Testis (tissue), 3 donors: ENCODE data around the gene C12orf75. TPM values are rescaled to one million over a fixed set of nuclear protein-coding genes. Genes with fewer than 3 reads are reported as not detected.

Experiments used
- DNase-seq: peaks from one replicate; pipeline ENCODE4 v3.0.0-alpha.2; 2019
- H3K27ac ChIP-seq, 2 donors: fragments of 200-600 bp; sonication (generic); one replicate each; pipeline ENCODE4 v1.5.1; 2019
- H3K27me3 ChIP-seq: fragments of 200-600 bp; sonication (generic); one replicate; pipeline ENCODE4 v1.5.1; 2019
- H3K36me3 ChIP-seq: fragments of 200-600 bp; sonication (generic); one replicate; pipeline ENCODE4 v1.5.1; 2017; ENCODE audit warnings: low read depth; ENCODE audit errors: missing control alignments
- H3K4me1 ChIP-seq: fragments of 200-600 bp; sonication (generic); one replicate; pipeline ENCODE4 v1.5.1; 2019
- H3K4me3 ChIP-seq, 2 donors: fragments of 200-600 bp; sonication (generic); one replicate each; pipeline ENCODE4 v1.5.1; 2017 to 2019
- H3K9me3 ChIP-seq: fragments of 200-600 bp; sonication (generic); one replicate; pipeline ENCODE4 v1.5.1; 2017
- POLR2A ChIP-seq: fragments of 450-650 bp; IDR thresholded peaks from one replicate; pipeline ENCODE4 v1.6.1; 2017; ENCODE audit warnings: antibody characterized with exemption, mild to moderate bottlenecking, moderate library complexity
- WGBS, 2 donors: methylation state at CpG; one replicate each; pipeline ENCODE4 v1.1.5; 2018; 5-methylcytosine and 5-hydroxymethylcytosine counted together
- intact Hi-C: fragments of 100-400 bp; cut with DNase I; formaldehyde crosslinking; loops from one replicate; pipeline ENCODE4 v1.15.1; 2023; ENCODE audit warnings: low total_unique reads
- polyA plus RNA-seq: library from polyadenylated mRNA; stranded (reverse); fragments of 350-450 nt; fragmentation: Illumina TruSeq; extraction: RNeasy Lipid Tissue Mini Kit (QIAGEN cat#74804); gene quantifications from one replicate; pipeline ENCODE4 v1.2.3, GENCODE V29; 2014; ENCODE audit warnings: low read depth, low replicate concordance; ENCODE audit not compliant: insufficient read depth
- total RNA-seq, 2 donors: library from RNA; depleted of rRNA; stranded (reverse); fragments of >200 nt; gene quantifications; one replicate each; pipeline ENCODE4 v1.2.3, GENCODE V29; 2016
- TF ChIP-seq, protein P1 (sequence below), 3 experiments: fragments of 450-650 bp in 2 of 3; fragments of 200-600 bp in 1 of 3; sonication (generic) in 1 of 3; IDR thresholded peaks; one replicate each; pipeline ENCODE4 v1.5.1; 2016 to 2019; ENCODE audit warnings: antibody characterized with exemption in 3 of 3, mild to moderate bottlenecking in 2 of 3, moderate library complexity in 1 of 3

C12orf75 gene
- total and polyA plus RNA-seq, 3 donors from 2014 or later = 112 to 144 (median 121) TPM

DNA sequence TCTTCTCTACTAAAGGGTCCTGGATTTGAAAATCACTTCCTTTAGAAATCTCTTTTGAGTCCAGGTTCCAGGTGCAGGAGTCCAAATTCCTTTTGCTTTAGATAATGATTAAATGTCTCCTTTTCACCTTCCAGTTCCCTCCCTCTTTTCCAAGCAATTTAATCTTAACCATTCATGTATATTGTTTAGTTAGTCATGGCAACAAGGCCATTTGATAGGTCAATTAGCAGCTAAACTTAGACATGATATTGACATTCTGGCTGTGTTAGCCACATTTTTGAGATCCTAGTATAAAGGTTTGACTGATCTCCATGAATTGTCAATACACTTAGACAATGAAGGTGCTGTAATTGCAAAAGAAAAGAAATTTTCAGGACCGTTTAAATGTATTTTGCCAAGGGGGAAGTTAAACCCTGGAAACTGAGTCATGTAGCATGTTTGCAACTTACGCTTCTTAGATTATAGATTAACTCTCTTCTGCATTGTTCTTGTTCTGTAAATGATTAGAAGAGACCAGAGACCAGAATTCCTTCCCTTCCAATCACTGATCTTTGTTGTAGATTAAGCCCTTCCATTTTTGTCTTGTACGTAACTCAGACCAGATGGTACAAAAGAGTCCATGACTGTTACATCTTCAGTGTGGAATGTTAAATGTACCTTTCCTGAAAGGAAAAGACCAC, 12.4 kb upstream of the C12orf75 start:
- Histone ChIP-seq H3K4me3 (no peak overlapping the region), H3K4me1 (no peaks in the 10 kb centered on the region), H3K9me3 (no peaks in the 10 kb centered on the region), H3K27me3 (no peaks in the 10 kb centered on the region), H3K27ac (no peak overlapping the region), H3K36me3 (no peaks in the 10 kb centered on the region)
- DNase-seq = no peak
- TF ChIP-seq, protein P1, sequence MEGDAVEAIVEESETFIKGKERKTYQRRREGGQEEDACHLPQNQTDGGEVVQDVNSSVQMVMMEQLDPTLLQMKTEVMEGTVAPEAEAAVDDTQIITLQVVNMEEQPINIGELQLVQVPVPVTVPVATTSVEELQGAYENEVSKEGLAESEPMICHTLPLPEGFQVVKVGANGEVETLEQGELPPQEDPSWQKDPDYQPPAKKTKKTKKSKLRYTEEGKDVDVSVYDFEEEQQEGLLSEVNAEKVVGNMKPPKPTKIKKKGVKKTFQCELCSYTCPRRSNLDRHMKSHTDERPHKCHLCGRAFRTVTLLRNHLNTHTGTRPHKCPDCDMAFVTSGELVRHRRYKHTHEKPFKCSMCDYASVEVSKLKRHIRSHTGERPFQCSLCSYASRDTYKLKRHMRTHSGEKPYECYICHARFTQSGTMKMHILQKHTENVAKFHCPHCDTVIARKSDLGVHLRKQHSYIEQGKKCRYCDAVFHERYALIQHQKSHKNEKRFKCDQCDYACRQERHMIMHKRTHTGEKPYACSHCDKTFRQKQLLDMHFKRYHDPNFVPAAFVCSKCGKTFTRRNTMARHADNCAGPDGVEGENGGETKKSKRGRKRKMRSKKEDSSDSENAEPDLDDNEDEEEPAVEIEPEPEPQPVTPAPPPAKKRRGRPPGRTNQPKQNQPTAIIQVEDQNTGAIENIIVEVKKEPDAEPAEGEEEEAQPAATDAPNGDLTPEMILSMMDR (IDR thresholded peaks at IDR 0.05) = no peak
- TF ChIP-seq POLR2A = no peak
- WGBS, 2 donors = 91 to 92% methylated on average over 3 of the region's 3 CpGs
- intact Hi-C loops = no loop called here

DNA sequence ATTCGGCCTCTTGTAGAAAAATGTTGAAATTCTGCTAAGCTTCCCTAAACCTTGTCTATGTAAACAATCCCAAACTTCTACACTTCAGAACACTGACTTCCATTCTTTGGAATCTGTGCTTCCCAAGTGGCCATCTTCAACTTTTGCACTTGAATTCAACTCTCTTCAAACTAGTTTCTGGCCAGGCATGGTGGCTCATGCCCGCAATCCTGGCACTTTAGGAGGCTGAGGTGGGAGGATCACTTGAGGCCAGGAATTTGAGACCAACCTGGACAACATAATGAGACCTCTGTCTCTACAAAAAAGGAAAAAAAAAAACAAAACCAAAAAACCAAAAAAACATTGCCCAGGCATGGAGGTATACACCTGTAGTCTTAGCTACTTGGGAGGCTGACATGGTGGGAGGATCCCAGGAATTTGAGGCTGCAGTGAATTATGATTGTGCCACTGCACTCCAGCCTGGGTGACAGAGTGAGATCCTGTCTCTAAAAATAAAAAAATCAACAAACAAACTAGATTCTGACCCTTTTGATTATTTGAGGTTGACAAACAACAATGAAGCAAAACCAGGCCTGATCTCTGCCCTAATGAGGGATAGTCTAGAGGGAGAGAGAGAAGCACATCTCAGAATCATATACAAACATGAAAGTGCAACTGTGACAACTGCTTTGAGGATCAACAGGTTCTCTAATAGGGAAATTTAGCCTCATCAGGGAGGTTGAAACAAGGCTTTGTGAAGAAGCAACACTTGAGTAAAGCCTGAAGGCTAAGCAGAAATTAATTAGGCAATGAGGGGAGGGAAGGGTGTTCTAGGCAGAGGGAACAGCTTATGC, 11.6 kb upstream of the C12orf75 start:
- Histone ChIP-seq H3K36me3 (no peaks in the 10 kb centered on the region), H3K27ac (no peak overlapping the region), H3K4me3 (no peak overlapping the region), H3K9me3 (no peaks in the 10 kb centered on the region), H3K27me3 (no peaks in the 10 kb centered on the region), H3K4me1 (no peaks in the 10 kb centered on the region)
- no peak for TF ChIP-seq POLR2A
- TF ChIP-seq, protein P1 (IDR thresholded peaks at IDR 0.05) = no peak
- intact Hi-C loops = no loop called here
- no peak for DNase-seq
- 97 to 98% methylated on average over 2 of the region's 2 CpGs for WGBS, 2 donors

DNA sequence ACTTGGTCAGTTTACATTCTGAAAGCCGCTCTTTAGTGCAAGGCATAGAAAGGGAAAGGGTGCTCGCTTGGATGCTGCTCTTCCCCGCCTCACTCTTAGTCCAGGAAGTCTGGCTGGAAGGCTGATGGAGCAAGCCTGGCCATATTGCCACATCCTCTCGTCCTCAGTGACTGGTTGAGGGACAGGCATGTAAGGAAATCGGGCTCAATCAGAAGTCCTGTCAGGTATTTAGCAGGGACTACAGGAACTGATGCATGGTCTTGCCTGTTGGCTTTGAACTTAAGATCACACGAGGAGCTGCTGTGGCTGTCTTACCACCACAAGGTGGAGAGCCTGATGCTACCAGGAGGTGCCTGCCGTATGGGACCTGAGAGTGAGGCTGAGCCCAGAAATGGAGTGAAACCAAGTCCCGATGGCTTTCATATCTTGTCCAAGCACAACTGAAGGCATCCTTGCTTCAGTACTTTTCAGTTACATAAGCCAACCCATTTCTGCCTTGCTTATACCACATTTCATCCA, 10.7 kb upstream of the C12orf75 start:
- DNase-seq = no peak
- intact Hi-C loops = no loop called here
- no peaks in the 10 kb centered on the region for H3K4me1 ChIP-seq
- H3K27me3 ChIP-seq = no peaks in the 10 kb centered on the region
- no peak overlapping the region for H3K4me3 ChIP-seq
- no peaks in the 10 kb centered on the region for H3K36me3 ChIP-seq
- H3K9me3 ChIP-seq = no peaks in the 10 kb centered on the region
- TF ChIP-seq, protein P1 (IDR thresholded peaks at IDR 0.05) = no peak
- no peak for TF ChIP-seq POLR2A
- no peak overlapping the region for H3K27ac ChIP-seq
- WGBS, 2 donors = 84 to 90% methylated on average over 8 of the region's 8 CpGs

DNA sequence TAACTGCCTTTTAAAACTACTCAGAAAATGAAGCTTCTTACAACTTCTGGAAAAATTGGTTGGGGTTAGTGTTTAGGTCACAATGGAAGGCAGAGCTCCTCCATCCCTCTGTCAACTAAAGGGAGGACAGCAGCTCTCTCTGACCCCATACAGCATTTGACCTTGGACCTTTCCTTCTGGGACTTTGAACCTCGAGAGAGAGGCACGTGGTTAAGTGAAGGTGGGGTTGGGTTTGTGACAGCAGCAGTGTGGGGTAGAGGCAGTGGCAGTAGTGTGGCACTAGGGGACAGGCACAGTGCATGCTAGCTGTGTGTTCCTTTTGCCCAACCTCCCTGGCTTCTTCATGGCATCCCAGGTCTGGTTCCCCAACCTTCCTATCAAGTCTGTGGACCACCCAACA, 9.4 kb upstream of the C12orf75 start:
- no peak overlapping the region for H3K4me3 ChIP-seq
- TF ChIP-seq, protein P1 (IDR thresholded peaks at IDR 0.05) = no peak
- no peak for TF ChIP-seq POLR2A
- H3K27me3 ChIP-seq = no peaks in the 10 kb centered on the region
- no peaks in the 10 kb centered on the region for H3K36me3 ChIP-seq
- H3K4me1 ChIP-seq = no peaks in the 10 kb centered on the region
- intact Hi-C loops = no loop called here
- no peaks in the 10 kb centered on the region for H3K9me3 ChIP-seq
- no peak overlapping the region for H3K27ac ChIP-seq
- no peak for DNase-seq
- WGBS, 2 donors = 51 to 58% methylated on average over 2 of the region's 2 CpGs
